Measurements from ENCODE around the gene KLF9.
A peak's percentile ranks its signal among the peaks of the same experiment; 100 is the strongest.

KLF9 gene

DNA sequence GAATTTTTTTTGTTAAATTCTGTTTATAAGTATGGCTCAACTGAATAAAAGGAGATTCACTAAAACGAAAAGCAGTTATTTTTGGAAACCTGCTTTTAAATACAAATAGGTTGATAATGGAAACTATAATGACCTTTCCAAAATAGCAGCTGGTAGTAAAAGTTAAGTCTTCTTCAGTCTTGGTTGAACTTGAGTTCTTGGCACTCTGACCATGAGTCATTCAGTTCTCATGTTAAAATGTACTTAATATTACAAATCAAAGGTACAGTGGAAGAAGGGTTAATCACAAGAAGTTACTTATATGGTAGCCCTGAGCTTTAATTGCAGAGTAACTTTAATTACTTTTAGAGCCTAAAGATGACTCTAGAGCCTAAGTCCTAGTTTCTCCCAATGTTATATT lies 62.1 kb downstream of the KLF9 start:
- Mint-ChIP-seq H3K9me3 (no peaks in the 10 kb centered on the region), H3K36me3 (ENCODE audit: insufficient read depth) (peaks cover 34% of the 10 kb centered on the region), H3K4me3 (no peak overlapping the region), H3K27ac (peak overlapping the region in 1 of 2 donors; percentile 13), H3K4me1 (ENCODE audit: low read depth in 2 of 2) (no peaks in the 10 kb centered on the region), H3K27me3 (no peaks in the 10 kb centered on the region)
- DNase-seq (no peak), ATAC-seq (replicated peaks) (no peak)

DNA sequence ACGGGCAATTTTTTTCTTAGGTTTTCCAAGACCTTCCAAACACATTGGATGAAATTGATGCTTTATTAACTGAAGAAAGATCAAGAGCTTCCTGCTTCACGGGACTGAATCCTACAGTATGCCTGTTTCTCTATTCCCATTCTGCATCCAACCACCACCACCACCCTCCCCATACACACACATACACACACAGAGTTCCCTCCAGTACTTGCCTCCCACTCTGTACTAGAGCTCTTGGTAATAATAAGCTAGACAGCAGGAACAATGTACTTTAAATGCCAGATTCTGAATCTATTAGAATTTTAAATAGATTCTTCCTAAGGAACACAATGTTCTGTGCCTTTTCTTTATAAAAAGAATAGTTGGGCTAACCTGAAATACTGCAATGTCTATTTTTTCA lies 67.4 kb downstream of the KLF9 start:
- DNase-seq (no peak), ATAC-seq (replicated peaks) (no peak)
- no peaks in the 10 kb centered on the region for H3K4me1 Mint-ChIP-seq (ENCODE audit: low read depth in 2 of 2)
- H3K27me3 Mint-ChIP-seq, result no peaks in the 10 kb centered on the region
- peaks cover 39% of the 10 kb centered on the region for H3K36me3 Mint-ChIP-seq (ENCODE audit: insufficient read depth)
- no peaks in the 10 kb centered on the region for H3K9me3 Mint-ChIP-seq
- no peak overlapping the region for H3K4me3 Mint-ChIP-seq
- H3K27ac Mint-ChIP-seq, result peak overlapping the region in 1 of 2 donors; percentile 32

GRCh38 chr9:70340572-70340971 lies 73.9 kb downstream of the KLF9 start:
- Mint-ChIP-seq H3K4me3 (no peak overlapping the region), H3K4me1 (ENCODE audit: low read depth in 2 of 2) (no peaks in the 10 kb centered on the region)
- no peak for ATAC-seq (replicated peaks)

More at GRCh38 chr9:70340572-70340971, 73.9 kb downstream of the KLF9 start:
- Mint-ChIP-seq H3K9me3 (no peaks in the 10 kb centered on the region), H3K27me3 (no peaks in the 10 kb centered on the region), H3K27ac (peak overlapping the region in 1 of 2 donors; percentile 53), H3K36me3 (ENCODE audit: insufficient read depth) (no peaks in the 10 kb centered on the region)
- no peak for DNase-seq
